GM23338 (cell line): Measurements from ENCODE around the gene KRTAP4-4. TPM values are rescaled to one million over a fixed set of nuclear protein-coding genes. Genes with fewer than 3 reads are reported as not detected.

ENCODE experiments used
- ATAC-seq: fragments of 200-7000 bp; cut with Tn5 transposase; 3 replicates; pipeline ENCODE4 v1.9.1; 2020
- DNase-seq: peaks from one replicate; pipeline ENCODE4 v3.0.0-alpha.2; 2015; ENCODE audit warnings: low spot score
- H2AFZ ChIP-seq: fragments of 200-600 bp; sonication (generic); 2 replicates; pipeline ENCODE4 v1.8.0; 2016; ENCODE audit warnings: antibody characterized with exemption, mild to moderate bottlenecking, moderate library complexity
- H3F3A ChIP-seq: fragments of 200-600 bp; sonication (generic); replicated peaks from 2 replicates; pipeline ENCODE4 v1.8.0; 2017; ENCODE audit warnings: antibody characterized with exemption, mixed run types, low read depth
- H3K27ac ChIP-seq: fragments of 200-600 bp; sonication (generic); 2 replicates; pipeline ENCODE4 v1.6.1; 2016; ENCODE audit warnings: low read depth
- H3K27me3 ChIP-seq: fragments of 200-600 bp; sonication (generic); 2 replicates; pipeline ENCODE4 v1.8.0; 2016; ENCODE audit warnings: mild to moderate bottlenecking, mixed run types, moderate library complexity; ENCODE audit not compliant: insufficient read depth
- H3K36me3 ChIP-seq: fragments of 200-600 bp; sonication (generic); 2 replicates; pipeline ENCODE4 v1.8.0; 2016; ENCODE audit warnings: mild to moderate bottlenecking; ENCODE audit not compliant: insufficient read depth
- H3K4me1 ChIP-seq: fragments of 200-600 bp; sonication (generic); 2 replicates; pipeline ENCODE4 v1.8.0; 2016; ENCODE audit warnings: mild to moderate bottlenecking, moderate library complexity; ENCODE audit not compliant: insufficient read depth
- H3K4me2 ChIP-seq: fragments of 200-600 bp; sonication (generic); 2 replicates; pipeline ENCODE4 v1.7.1; 2017; ENCODE audit warnings: mixed run types
- H3K4me3 ChIP-seq: fragments of 200-600 bp; sonication (generic); 2 replicates; pipeline ENCODE4 v1.6.1; 2016; ENCODE audit warnings: mixed run types
- H3K79me2 ChIP-seq: fragments of 200-600 bp; sonication (generic); replicated peaks from 2 replicates; pipeline ENCODE4 v1.8.0; 2017; ENCODE audit warnings: mild to moderate bottlenecking; ENCODE audit not compliant: insufficient read depth
- H3K9me2 ChIP-seq: fragments of 200-600 bp; sonication (generic); 2 replicates; pipeline ENCODE4 v1.8.0; 2017; ENCODE audit not compliant: insufficient read depth
- H4K20me1 ChIP-seq: fragments of 200-600 bp; sonication (generic); replicated peaks from 2 replicates; pipeline ENCODE4 v1.8.0; 2017; ENCODE audit warnings: mild to moderate bottlenecking; ENCODE audit not compliant: insufficient read depth
- H3K27ac Mint-ChIP-seq: 2 replicates; pipeline ENCODE4 v1.8.0; 2020; ENCODE audit warnings: inconsistent platforms, mild to moderate bottlenecking, moderate library complexity, mixed read lengths
- H3K27me3 Mint-ChIP-seq: 3 replicates; pipeline ENCODE4 v1.8.0; 2022; ENCODE audit warnings: low read depth, mild to moderate bottlenecking, moderate library complexity, mixed read lengths, inconsistent platforms; ENCODE audit not compliant: insufficient read depth, poor library complexity
- H3K36me3 Mint-ChIP-seq: 3 replicates; pipeline ENCODE4 v1.8.0; 2021; ENCODE audit warnings: low read depth, mild to moderate bottlenecking, inconsistent platforms, moderate library complexity, mixed read lengths
- H3K4me1 Mint-ChIP-seq: 3 replicates; pipeline ENCODE4 v1.8.0; 2020; ENCODE audit warnings: mild to moderate bottlenecking, inconsistent platforms, mixed read lengths
- H3K4me3 Mint-ChIP-seq: 3 replicates; pipeline ENCODE4 v1.8.0; 2021; ENCODE audit warnings: moderate library complexity, mild to moderate bottlenecking, inconsistent platforms, mixed read lengths
- H3K9me3 Mint-ChIP-seq: 3 replicates; pipeline ENCODE4 v1.8.0; 2020; ENCODE audit warnings: moderate library complexity, mild to moderate bottlenecking, inconsistent platforms, mixed read lengths
- CREB1 ChIP-seq: fragments of 250-450 bp; sonication (Bioruptor Pico); IDR thresholded peaks from 2 replicates; pipeline ENCODE4 v1.5.0; 2020; ENCODE audit warnings: low read depth, mild to moderate bottlenecking, moderate library complexity
- ETS1 ChIP-seq: IDR thresholded peaks from 2 replicates; pipeline ENCODE4 v1.6.1; 2016; ENCODE audit warnings: antibody characterized with exemption
- EZH2phosphoT487 ChIP-seq: fragments of 200-600 bp; sonication (generic); IDR thresholded peaks from one replicate; pipeline ENCODE4 v1.8.1; 2018; ENCODE audit warnings: antibody characterized with exemption; ENCODE audit not compliant: unreplicated experiment
- JUNB ChIP-seq: IDR thresholded peaks from one replicate; pipeline ENCODE4 v1.6.1; 2016; ENCODE audit warnings: antibody characterized with exemption; ENCODE audit not compliant: unreplicated experiment
- POLR2AphosphoS5 ChIP-seq: IDR thresholded peaks from 2 replicates; pipeline ENCODE4 v1.6.1; 2016; ENCODE audit warnings: antibody characterized with exemption, low read depth
- REST ChIP-seq: IDR thresholded peaks from one replicate; pipeline ENCODE4 v1.6.1; 2018; ENCODE audit warnings: antibody characterized with exemption; ENCODE audit not compliant: unreplicated experiment
- STAT1 ChIP-seq: IDR thresholded peaks from one replicate; pipeline ENCODE4 v1.6.1; 2016; ENCODE audit warnings: antibody characterized with exemption; ENCODE audit not compliant: unreplicated experiment
- ZNF114 ChIP-seq: fragments of 250-450 bp; sonication (Bioruptor Pico); IDR thresholded peaks from 2 replicates; pipeline ENCODE4 v1.5.0; 2020; ENCODE audit warnings: mild to moderate bottlenecking, moderate library complexity
- ZNF331 ChIP-seq: fragments of 250-450 bp; sonication (Bioruptor Pico); IDR thresholded peaks from 2 replicates; pipeline ENCODE4 v1.5.0; 2020; ENCODE audit warnings: low read depth, mild to moderate bottlenecking, moderate library complexity
- ZNF462 ChIP-seq: fragments of 250-450 bp; sonication (Bioruptor Pico); IDR thresholded peaks from 2 replicates; pipeline ENCODE4 v1.5.0; 2020; ENCODE audit warnings: mild to moderate bottlenecking, moderate library complexity
- long read RNA-seq: library from polyadenylated mRNA; unstranded; transcript quantifications from one replicate; pipeline ENCODE4 v2.0.0, GENCODE V29; 2020; ENCODE audit not compliant: unreplicated experiment
- polyA plus RNA-seq: library from polyadenylated mRNA; unstranded; fragments of >200 nt; fragmentation: Nextera tagmentation; extraction: Ambion mirVana; gene quantifications from 2 replicates; pipeline ENCODE4 v1.2.1, GENCODE V29; 2016
- total RNA-seq: library from RNA; depleted of rRNA; stranded (reverse); fragments of >200 nt; shearing (Covaris generic); gene quantifications from 2 replicates; pipeline ENCODE4 v1.2.3, GENCODE V29; 2014; rRNA removed

KRTAP4-4 gene
- not detected in 2 replicates for total RNA-seq
- polyA plus RNA-seq: not detected in 2 replicates
- long read RNA-seq: 0 reads

GRCh38 chr17:41160648-41161047 lies at the start of gene KRTAP4-4:
KRTAP4-4 (minus strand) TSS chr17:41160748; CDS start chr17:41160691, 57 bp downstream.
- H3K4me2 ChIP-seq: no peak within 1 kb of the TSS
- H3K27me3 ChIP-seq: no peaks in the 10 kb centered on the region
- no peaks in the 10 kb centered on the region for H3K9me3 Mint-ChIP-seq
- H3K36me3 Mint-ChIP-seq: no peaks in the 10 kb centered on the region
- ATAC-seq: no peak
- H3K9me2 ChIP-seq: no peaks in the 10 kb centered on the region
- no peak within 1 kb of the TSS for H3K27ac Mint-ChIP-seq
- H4K20me1 ChIP-seq: no peaks in the 10 kb centered on the region
- TF ChIP-seq REST (no peak), ZNF114 (CRISPR knock-in tag) (no peak)
- no peaks in the 10 kb centered on the region for H3K79me2 ChIP-seq
- no peak within 1 kb of the TSS for H3K27ac ChIP-seq
- peaks cover 3% of the 10 kb centered on the region; the same call in 2 of the 3 replicates for H3K4me1 Mint-ChIP-seq
- no peak for DNase-seq
- peaks cover 5% of the 10 kb centered on the region for H3K27me3 Mint-ChIP-seq
- H3K36me3 ChIP-seq: no peaks in the 10 kb centered on the region
- no peaks in the 10 kb centered on the region for H3F3A ChIP-seq
- H3K4me3 ChIP-seq: no peak within 1 kb of the TSS
- no peak within 1 kb of the TSS for H3K4me3 Mint-ChIP-seq
- H2AFZ ChIP-seq: no peak within 1 kb of the TSS; the same call in 1 of the 2 replicates
- H3K4me1 ChIP-seq: no peaks in the 10 kb centered on the region

GRCh38 chr17:41199421-41200078 lies 39.0 kb upstream of the KRTAP4-4 start:
- Histone ChIP-seq H3K27ac (no peak overlapping the region), H3K27me3 (no peaks in the 10 kb centered on the region), H3K36me3 (no peaks in the 10 kb centered on the region), H3K79me2 (no peaks in the 10 kb centered on the region), H3K4me2 (no peak overlapping the region), H3K9me2 (no peaks in the 10 kb centered on the region; the same call in 1 of the 2 replicates), H2AFZ (no peak overlapping the region), H3K4me3 (no peak overlapping the region), H3F3A (no peaks in the 10 kb centered on the region), H3K4me1 (no peaks in the 10 kb centered on the region), H4K20me1 (no peaks in the 10 kb centered on the region)
- DNase-seq (no peak), ATAC-seq (no peak)
- Mint-ChIP-seq H3K9me3 (peaks cover 5% of the 10 kb centered on the region; the same call in 2 of the 3 replicates), H3K36me3 (no peaks in the 10 kb centered on the region; the same call in 2 of the 3 replicates), H3K4me3 (no peak overlapping the region), H3K27ac (no peak overlapping the region), H3K27me3 (peaks cover 2% of the 10 kb centered on the region), H3K4me1 (no peaks in the 10 kb centered on the region)
- no peak for TF ChIP-seq JUNB
- TF ChIP-seq ZNF462 (CRISPR knock-in tag): no peak
- TF ChIP-seq ETS1: no peak
- TF ChIP-seq STAT1: no peak
- TF ChIP-seq EZH2phosphoT487: no peak
- no peak for TF ChIP-seq CREB1 (CRISPR knock-in tag)
- no peak for TF ChIP-seq ZNF331 (CRISPR knock-in tag)
- no peak for TF ChIP-seq POLR2AphosphoS5
